IMR-90 (cell line): ENCODE measurements around the gene PATJ. TPM values are rescaled to one million over a fixed set of nuclear protein-coding genes. Genes with fewer than 3 reads are reported as not detected.

Source experiments
- ATAC-seq: fragments of 200-7000 bp; cut with Tn5 transposase; 2 replicates; pipeline ENCODE4 v1.9.1; 2020; ENCODE audit warnings: low read depth, mild to moderate bottlenecking, moderate library complexity
- BruUV-seq: library from RNA; stranded (reverse); fragments of 400-500 nt; replicated peaks from 2 replicates; lab custom pipeline; 2021; lab: Mats Ljungman, UMichigan
- CTCF ChIA-PET: fragments of 300-600 bp; formaldehyde crosslinking; extraction: SDS; loops from one replicate; lab custom pipeline; 2021; ENCODE audit warnings: antibody characterized with exemption; lab: Yijun Ruan, JAX
- POLR2A ChIA-PET: fragments of 300-600 bp; sonication (Branson Sonifier 250); formaldehyde crosslinking; loops from one replicate; lab custom pipeline; 2022; ENCODE audit warnings: antibody characterized with exemption; ENCODE audit not compliant: unreplicated experiment; lab: Charles Lee
- DNase-seq: peaks from one replicate; pipeline ENCODE4 v3.0.0; 2013
- H2AFZ ChIP-seq: replicated peaks from 2 replicates; pipeline ENCODE3; 2013; ENCODE audit warnings: low read length, mild to moderate bottlenecking; ENCODE audit not compliant: poor library complexity
- H2AK5ac ChIP-seq: 2 replicates; pipeline ENCODE4 v1.6.1; 2013; ENCODE audit warnings: low read depth, low read length, inconsistent platforms
- H2AK9ac ChIP-seq: replicated peaks from 2 replicates; pipeline ENCODE3; 2013; ENCODE audit warnings: mild to moderate bottlenecking, low read depth, low read length, moderate library complexity; ENCODE audit not compliant: poor library complexity
- H2BK120ac ChIP-seq: 2 replicates; pipeline ENCODE4 v1.6.1; 2013; ENCODE audit warnings: low read depth, low read length, inconsistent platforms
- H2BK15ac ChIP-seq: 3 replicates; pipeline ENCODE4 v1.6.1; 2013; ENCODE audit warnings: low read depth, low read length, inconsistent platforms
- H2BK20ac ChIP-seq: 2 replicates; pipeline ENCODE4 v1.6.1; 2013; ENCODE audit warnings: low read depth, mild to moderate bottlenecking, inconsistent platforms, low read length, moderate library complexity
- H2BK5ac ChIP-seq: 2 replicates; pipeline ENCODE4 v1.6.1; 2013; ENCODE audit warnings: mild to moderate bottlenecking, low read depth, low read length, inconsistent platforms; ENCODE audit not compliant: poor library complexity, severe bottlenecking
- H3K14ac ChIP-seq: replicated peaks from 2 replicates; pipeline ENCODE4 v1.6.1; 2013; ENCODE audit warnings: low read depth, low read length, inconsistent platforms
- H3K18ac ChIP-seq: 2 replicates; pipeline ENCODE4 v1.6.1; 2013; ENCODE audit warnings: low read depth, low read length, control low read depth
- H3K23ac ChIP-seq: 2 replicates; pipeline ENCODE4 v1.6.1; 2013; ENCODE audit warnings: low read depth, low read length, inconsistent platforms
- H3K27ac ChIP-seq: 2 replicates; pipeline ENCODE4 v1.5.1; 2013; ENCODE audit warnings: mild to moderate bottlenecking, control low read depth, low read length; ENCODE audit not compliant: insufficient read depth
- H3K27me3 ChIP-seq: 2 replicates; pipeline ENCODE4 v1.6.1; 2013; ENCODE audit warnings: low read length; ENCODE audit not compliant: control insufficient read depth, insufficient read depth
- H3K36me3 ChIP-seq: 2 replicates; pipeline ENCODE4 v1.6.1; 2013; ENCODE audit warnings: low read length, mixed read lengths; ENCODE audit not compliant: control insufficient read depth, insufficient read depth
- H3K4ac ChIP-seq: 2 replicates; pipeline ENCODE4 v1.6.1; 2013; ENCODE audit warnings: low read depth, low read length, inconsistent platforms
- H3K4me1 ChIP-seq: 2 replicates; pipeline ENCODE4 v1.6.1; 2013; ENCODE audit warnings: low read length, mixed read lengths; ENCODE audit not compliant: control insufficient read depth, insufficient read depth
- H3K4me2 ChIP-seq: 2 replicates; pipeline ENCODE4 v1.6.1; 2013; ENCODE audit warnings: low read depth, mild to moderate bottlenecking, control low read depth, low read length, moderate library complexity
- H3K4me3 ChIP-seq: 2 replicates; pipeline ENCODE4 v1.5.1; 2013; ENCODE audit warnings: low read depth, mild to moderate bottlenecking, control low read depth, low read length, moderate library complexity; ENCODE audit not compliant: insufficient read depth
- H3K56ac ChIP-seq: 2 replicates; pipeline ENCODE4 v1.6.1; 2013; ENCODE audit warnings: low read length, inconsistent platforms; ENCODE audit not compliant: insufficient read depth; ENCODE audit errors: extremely low read depth
- H3K79me1 ChIP-seq, 2 experiments: 2 replicates each; pipeline ENCODE4 v1.6.1; 2013; ENCODE audit warnings: low read length in 2 of 2, inconsistent platforms in 1 of 2, low read depth in 1 of 2
- H3K9ac ChIP-seq: 2 replicates; pipeline ENCODE4 v1.6.1; 2013; ENCODE audit warnings: low read depth, low read length, control low read depth
- H3K9me1 ChIP-seq: 2 replicates; pipeline ENCODE4 v1.6.1; 2013; ENCODE audit warnings: low read length, inconsistent platforms; ENCODE audit not compliant: insufficient read depth
- H3K9me3 ChIP-seq: 2 replicates; pipeline ENCODE4 v1.6.1; 2013; ENCODE audit warnings: low read length; ENCODE audit not compliant: control insufficient read depth, insufficient read depth
- H4K20me1 ChIP-seq: 2 replicates; pipeline ENCODE4 v1.6.1; 2013; ENCODE audit warnings: low read length, inconsistent platforms; ENCODE audit not compliant: insufficient read depth
- H4K5ac ChIP-seq: 2 replicates; pipeline ENCODE4 v1.6.1; 2013; ENCODE audit warnings: mild to moderate bottlenecking, low read depth, low read length, control low read depth
- H4K8ac ChIP-seq, 2 experiments: 2 replicates each; pipeline ENCODE4 v1.6.1; 2013; ENCODE audit warnings: low read depth in 2 of 2, low read length in 2 of 2, control low read depth in 1 of 2, inconsistent platforms in 1 of 2
- H4K91ac ChIP-seq: 2 replicates; pipeline ENCODE4 v1.6.1; 2013; ENCODE audit warnings: low read depth, low read length, inconsistent platforms; ENCODE audit not compliant: insufficient read depth
- CHD1 ChIP-seq: IDR thresholded peaks from 2 replicates; pipeline ENCODE4 v1.6.1; 2012; ENCODE audit warnings: low read depth, low read length, improper control_type of control experiment
- CTCF ChIP-seq: conservative IDR thresholded peaks from 2 replicates; pipeline ENCODE4 v1.5.1; 2012; ENCODE audit warnings: mild to moderate bottlenecking, low read depth, low read length, improper control_type of control experiment
- FOS ChIP-seq: fragments of 150-350 bp; IDR thresholded peaks from 2 replicates; pipeline ENCODE4 v1.6.1; 2016; ENCODE audit warnings: low read depth, low read length
- MAFK ChIP-seq: IDR thresholded peaks from 2 replicates; pipeline ENCODE4 v1.6.1; 2012; ENCODE audit warnings: low read depth, low read length, improper control_type of control experiment
- MXI1 ChIP-seq: IDR thresholded peaks from 2 replicates; pipeline ENCODE4 v1.6.1; 2012; ENCODE audit warnings: low read depth, mild to moderate bottlenecking, low read length, moderate library complexity, borderline replicate concordance
- RAD21 ChIP-seq: IDR thresholded peaks from 2 replicates; pipeline ENCODE4 v1.6.1; 2012; ENCODE audit warnings: low read length, improper control_type of control experiment
- RCOR1 ChIP-seq: IDR thresholded peaks from 2 replicates; pipeline ENCODE4 v1.6.1; 2012; ENCODE audit warnings: mild to moderate bottlenecking, low read length, improper control_type of control experiment; ENCODE audit not compliant: insufficient replicate concordance
- SMC3 ChIP-seq: fragments of 150-350 bp; IDR thresholded peaks from 2 replicates; pipeline ENCODE4 v1.6.1; 2016; ENCODE audit warnings: low read depth, mild to moderate bottlenecking, antibody characterized with exemption, low read length, moderate library complexity
- WGBS, 2 experiments: methylation state at CpG; one replicate each; pipeline versions ENCODE4 v1.1.5 to v1.1.7; 2013; ENCODE audit warnings: missing lambda C conversion rate in 2 of 2; ENCODE audit not compliant: insufficient read length in 1 of 2; ENCODE audit errors: extremely low coverage in 2 of 2; 5-methylcytosine and 5-hydroxymethylcytosine counted together
- dilution Hi-C: fragments of 300-500 bp; cut with HindIII; formaldehyde crosslinking; loops from one replicate; pipeline ENCODE4 v1.14.3; 2018; ENCODE audit warnings: low sequenced_read_pairs; ENCODE audit not compliant: unreplicated experiment
- in situ Hi-C: fragments of 300-500 bp; cut with MboI; formaldehyde crosslinking; loops from 3 replicates; pipeline ENCODE4 v1.14.3; 2019; ENCODE audit warnings: low sequenced_read_pairs, inconsistent platforms, mixed read lengths
- intact Hi-C: fragments of 100-400 bp; cut with micrococcal nuclease; formaldehyde crosslinking; loops from 2 replicates; pipeline ENCODE4 v1.10.0; 2022
- polyA plus RNA-seq, 3 experiments: library from polyadenylated mRNA; depleted of rRNA; stranded (reverse); fragments of >200 nt; gene quantifications; 2 replicates each; pipeline ENCODE4 v1.2.3, GENCODE V29; 2012; ENCODE audit warnings: low replicate concordance in 1 of 3
- total RNA-seq: library from RNA; depleted of rRNA; stranded (reverse); fragments of >200 nt; gene quantifications from 2 replicates; pipeline ENCODE4 v1.2.3, GENCODE V29; 2012

PATJ gene
- total and polyA plus RNA-seq, 2 of the 4 experiments (the other 2 are of a cell fraction): 2.0 to 3.4 TPM

- Histone ChIP-seq H3K56ac (no peak overlapping the region), H2AK9ac (no peak overlapping the region), H3K27ac (no peak overlapping the region), H3K27me3 (no peaks in the 10 kb centered on the region; the same call in none of the 2 replicates), H2BK20ac (no peak overlapping the region), H3K79me1 (no peaks in the 10 kb centered on the region), H2BK15ac (no peak overlapping the region), H2BK5ac (no peak overlapping the region), H3K4me3 (no peak overlapping the region), H2BK120ac (no peak overlapping the region), H3K9me3 (no peaks in the 10 kb centered on the region), H4K5ac (no peak overlapping the region), H3K4me2 (no peak overlapping the region), H2AFZ (no peak overlapping the region), H3K36me3 (no peaks in the 10 kb centered on the region), H3K9me1 (no peaks in the 10 kb centered on the region), H3K9ac (no peak overlapping the region), H3K23ac (no peak overlapping the region), H4K20me1 (no peaks in the 10 kb centered on the region), H4K8ac (no peak overlapping the region), H3K4ac (no peak overlapping the region), H3K4me1 (no peaks in the 10 kb centered on the region), H3K14ac (no peak overlapping the region), H2AK5ac (no peak overlapping the region), H4K91ac (no peak overlapping the region), H3K18ac (no peak overlapping the region)
- 71% methylated on average over 3 of the region's 9 CpGs; no CpG with 5 or more reads in 1 of the 2 experiments for WGBS, 2 experiments
- ATAC-seq: peak; percentile 66
- dilution Hi-C loops: no loop called here
- in situ Hi-C loops: loop anchor here (5.0 to 25.0 kb wide), 2 partner anchors 232 to 562 kb away; no protein-coding TSS in a partner anchor
- POLR2A ChIA-PET: no interaction called here
- intact Hi-C loops: loop anchor here (1.0 to 2.0 kb wide), 2 partner anchors 232 to 571 kb away; no protein-coding TSS in a partner anchor
- BruUV-seq: no TSS peak
- TF ChIP-seq MXI1 (no peak), SMC3 (peak; percentile 78), CHD1 (no peak), FOS (no peak), RCOR1 (no peak), MAFK (no peak), CTCF (peak; percentile 79), RAD21 (peak; percentile 71)
- CTCF ChIA-PET: interaction anchor here (0.5 to 1.8 kb wide), 10 partner anchors 9 to 571 kb away, joined by 3 to 8 read pairs (median 4); no protein-coding TSS in a partner anchor
- DNase-seq: peak; percentile 45
These were observed 433.4 kb downstream of the PATJ start for GRCh38 chr1:62175568-62176179.
